ENCODE results near the gene ADGRV1. TPM values are rescaled to one million over a fixed set of nuclear protein-coding genes. Genes with fewer than 3 reads are reported as not detected.

ADGRV1 gene
- total RNA-seq, 4 donors from 2014 or later: 6.0 to 37.0 (median 10.6) TPM

GRCh38 chr5:91212714-91213092, 654.1 kb downstream of the ADGRV1 start:
- H3K4me1 ChIP-seq: peaks cover 5 to 14% (median 9%) of the 10 kb centered on the region in 4 donors
- in situ Hi-C loops (cut with MboI; ENCODE audit: low pct_ligation_motif_present in 1 of 4, low pct_unique_long_range_greater_than_20kb in 1 of 4, low sequenced_read_pairs in 3 of 4) (loop anchor here in 3 of 4 donors (10.0 to 25.0 kb wide), 3 partner anchors 108 to 275 kb away; partner anchors contain the start of gene ARRDC3 (in 1 of the 3)), intact Hi-C loops (cut with DNase I; ENCODE audit: low total_unique reads) (no loop called here)
- peak; percentile 38 for DNase-seq
- no peaks in the 10 kb centered on the region for H3K9me3 ChIP-seq
- H3K36me3 ChIP-seq: no peaks in the 10 kb centered on the region
- H3K4me3 ChIP-seq: no peak overlapping the region
- 17 to 44% methylated on average over 1 of the region's 1 CpG for WGBS, 2 donors (ENCODE audit: low coverage in 1 of 2)
- TF ChIP-seq POLR2A (IDR thresholded peaks at IDR 0.05) (no peak), POLR2AphosphoS5 (IDR thresholded peaks at IDR 0.05) (peak; percentile 16 to 37 (median 33)), EP300 (IDR thresholded peaks at IDR 0.05; ENCODE audit: low read depth) (no peak)
- TF ChIP-seq, protein P1, sequence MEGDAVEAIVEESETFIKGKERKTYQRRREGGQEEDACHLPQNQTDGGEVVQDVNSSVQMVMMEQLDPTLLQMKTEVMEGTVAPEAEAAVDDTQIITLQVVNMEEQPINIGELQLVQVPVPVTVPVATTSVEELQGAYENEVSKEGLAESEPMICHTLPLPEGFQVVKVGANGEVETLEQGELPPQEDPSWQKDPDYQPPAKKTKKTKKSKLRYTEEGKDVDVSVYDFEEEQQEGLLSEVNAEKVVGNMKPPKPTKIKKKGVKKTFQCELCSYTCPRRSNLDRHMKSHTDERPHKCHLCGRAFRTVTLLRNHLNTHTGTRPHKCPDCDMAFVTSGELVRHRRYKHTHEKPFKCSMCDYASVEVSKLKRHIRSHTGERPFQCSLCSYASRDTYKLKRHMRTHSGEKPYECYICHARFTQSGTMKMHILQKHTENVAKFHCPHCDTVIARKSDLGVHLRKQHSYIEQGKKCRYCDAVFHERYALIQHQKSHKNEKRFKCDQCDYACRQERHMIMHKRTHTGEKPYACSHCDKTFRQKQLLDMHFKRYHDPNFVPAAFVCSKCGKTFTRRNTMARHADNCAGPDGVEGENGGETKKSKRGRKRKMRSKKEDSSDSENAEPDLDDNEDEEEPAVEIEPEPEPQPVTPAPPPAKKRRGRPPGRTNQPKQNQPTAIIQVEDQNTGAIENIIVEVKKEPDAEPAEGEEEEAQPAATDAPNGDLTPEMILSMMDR (IDR thresholded peaks at IDR 0.05): no peak
- peak overlapping the region; percentile 17 to 58 (median 50) for H3K27ac ChIP-seq
- H3K27me3 ChIP-seq: no peaks in the 10 kb centered on the region

Other genes starting within 250 kb of the ADGRV1 start
- 10 to 100 TPM in 1 of 4 donors, 1 to 10 TPM in 1, not detected in 2; 9.7 to 22.7 TPM for gene CETN3, start 149.0 kb upstream of the ADGRV1 start, total RNA-seq
- 1 to 10 TPM in 3 of 4 donors, under 1 TPM in 1; 0.60 to 6.1 (median 6.0) TPM for gene MBLAC2, start 84.0 kb upstream of the ADGRV1 start, total RNA-seq
- gene POLR3G, start 83.9 kb upstream of the ADGRV1 start, total RNA-seq: 1 to 10 TPM in 3 of 4 donors, not detected in 1; 1.1 to 6.7 (median 2.5) TPM
- gene LYSMD3, start 29.2 kb upstream of the ADGRV1 start, total RNA-seq: 10 to 100 TPM in 2 of 4 donors, 1 to 10 TPM in 2; 5.6 to 23.0 (median 12.8) TPM